D721Med (cell line): ENCODE data around the gene OTX2.

Experiments used
- DNase-seq: peaks from one replicate; pipeline ENCODE4 v3.0.0; 2011; ENCODE audit warnings: low spot score; ENCODE audit not compliant: insufficient read length
- FAIRE-seq: peaks from 2 replicates; lab custom pipeline; 2011; peaks lifted over from hg19 to GRCh38; lab: Jason Lieb, UNC
- TF ChIP-seq, protein P1 (sequence below): IDR thresholded peaks from 2 replicates; pipeline ENCODE4 v1.5.1; 2012; ENCODE audit warnings: mild to moderate bottlenecking, control low read depth; ENCODE audit not compliant: insufficient read depth; ENCODE audit errors: missing control alignments

The OTX2 gene

DNA sequence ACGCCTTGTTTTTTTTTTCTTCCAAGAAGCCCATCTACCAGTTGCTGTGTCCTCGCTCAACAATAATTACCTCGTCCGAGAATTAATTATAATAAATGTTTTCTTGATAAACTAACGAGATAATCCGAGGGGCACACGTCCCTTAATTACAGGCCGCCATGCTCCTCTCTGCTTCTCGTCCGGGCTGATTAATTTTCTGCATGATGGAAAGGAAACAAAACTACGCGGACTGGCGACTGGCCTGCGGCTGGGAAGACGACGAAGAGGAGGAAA lies 2.2 kb downstream of the OTX2 start:
- FAIRE-seq, result no peak
- no peak for DNase-seq
- TF ChIP-seq, protein P1, sequence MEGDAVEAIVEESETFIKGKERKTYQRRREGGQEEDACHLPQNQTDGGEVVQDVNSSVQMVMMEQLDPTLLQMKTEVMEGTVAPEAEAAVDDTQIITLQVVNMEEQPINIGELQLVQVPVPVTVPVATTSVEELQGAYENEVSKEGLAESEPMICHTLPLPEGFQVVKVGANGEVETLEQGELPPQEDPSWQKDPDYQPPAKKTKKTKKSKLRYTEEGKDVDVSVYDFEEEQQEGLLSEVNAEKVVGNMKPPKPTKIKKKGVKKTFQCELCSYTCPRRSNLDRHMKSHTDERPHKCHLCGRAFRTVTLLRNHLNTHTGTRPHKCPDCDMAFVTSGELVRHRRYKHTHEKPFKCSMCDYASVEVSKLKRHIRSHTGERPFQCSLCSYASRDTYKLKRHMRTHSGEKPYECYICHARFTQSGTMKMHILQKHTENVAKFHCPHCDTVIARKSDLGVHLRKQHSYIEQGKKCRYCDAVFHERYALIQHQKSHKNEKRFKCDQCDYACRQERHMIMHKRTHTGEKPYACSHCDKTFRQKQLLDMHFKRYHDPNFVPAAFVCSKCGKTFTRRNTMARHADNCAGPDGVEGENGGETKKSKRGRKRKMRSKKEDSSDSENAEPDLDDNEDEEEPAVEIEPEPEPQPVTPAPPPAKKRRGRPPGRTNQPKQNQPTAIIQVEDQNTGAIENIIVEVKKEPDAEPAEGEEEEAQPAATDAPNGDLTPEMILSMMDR, result no peak

DNA sequence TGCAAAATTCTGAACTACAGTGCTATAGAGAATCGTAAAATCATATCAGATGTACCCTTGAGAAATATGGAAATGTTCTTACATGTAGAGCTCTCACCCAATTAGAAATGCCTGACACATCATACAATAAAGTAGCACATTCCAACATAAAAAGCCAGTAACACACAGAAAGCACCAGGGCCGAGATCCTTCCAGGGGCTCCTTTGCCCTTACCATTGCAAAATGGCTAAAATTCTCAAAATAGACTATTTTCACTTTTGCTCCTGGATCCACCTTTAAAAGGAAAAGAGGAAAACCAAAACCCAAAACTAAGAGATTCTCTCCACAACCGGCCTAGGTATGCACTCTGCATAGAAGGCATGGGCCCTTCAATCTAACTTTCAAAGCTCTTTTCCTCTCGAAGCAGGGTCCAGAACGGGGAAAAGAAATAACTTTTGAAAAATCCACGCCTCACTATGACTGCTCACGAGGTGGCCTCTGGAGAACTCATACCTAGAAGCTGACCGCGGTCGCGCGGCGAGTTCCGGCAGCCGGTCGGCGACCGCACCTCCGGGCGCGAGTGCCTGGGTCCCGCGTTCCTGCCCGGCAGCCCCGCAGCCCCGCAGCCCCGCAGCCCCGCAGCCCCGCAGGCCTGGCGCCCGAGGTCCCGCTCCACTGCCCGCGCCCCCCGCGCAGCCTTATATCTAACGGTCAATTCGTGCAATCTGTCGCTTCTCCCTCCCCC lies 2.7 kb downstream of the OTX2 start:
- FAIRE-seq (peak; percentile 16), DNase-seq (no peak)
- TF ChIP-seq, protein P1, result no peak

DNA sequence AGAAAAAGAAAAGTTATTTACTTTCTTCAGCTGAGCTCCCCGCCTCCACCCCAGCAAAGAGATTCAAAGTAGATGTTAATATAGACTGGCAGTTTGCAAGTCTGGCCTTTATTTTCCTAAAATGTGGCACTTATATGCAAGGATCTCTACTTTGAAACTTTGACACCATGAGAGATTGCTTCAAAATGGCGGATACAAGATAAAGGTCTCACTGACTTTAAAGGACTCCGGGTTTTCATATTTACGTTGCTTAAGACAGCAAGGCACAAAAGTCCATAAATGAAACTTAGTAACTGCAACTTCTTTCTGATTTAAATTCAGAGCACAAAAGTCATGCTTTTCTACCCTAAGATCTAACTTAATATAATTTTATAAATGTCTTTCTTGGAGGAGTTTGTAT lies 3.5 kb downstream of the OTX2 start:
- no peak for FAIRE-seq
- TF ChIP-seq, protein P1, result no peak
- no peak for DNase-seq

DNA sequence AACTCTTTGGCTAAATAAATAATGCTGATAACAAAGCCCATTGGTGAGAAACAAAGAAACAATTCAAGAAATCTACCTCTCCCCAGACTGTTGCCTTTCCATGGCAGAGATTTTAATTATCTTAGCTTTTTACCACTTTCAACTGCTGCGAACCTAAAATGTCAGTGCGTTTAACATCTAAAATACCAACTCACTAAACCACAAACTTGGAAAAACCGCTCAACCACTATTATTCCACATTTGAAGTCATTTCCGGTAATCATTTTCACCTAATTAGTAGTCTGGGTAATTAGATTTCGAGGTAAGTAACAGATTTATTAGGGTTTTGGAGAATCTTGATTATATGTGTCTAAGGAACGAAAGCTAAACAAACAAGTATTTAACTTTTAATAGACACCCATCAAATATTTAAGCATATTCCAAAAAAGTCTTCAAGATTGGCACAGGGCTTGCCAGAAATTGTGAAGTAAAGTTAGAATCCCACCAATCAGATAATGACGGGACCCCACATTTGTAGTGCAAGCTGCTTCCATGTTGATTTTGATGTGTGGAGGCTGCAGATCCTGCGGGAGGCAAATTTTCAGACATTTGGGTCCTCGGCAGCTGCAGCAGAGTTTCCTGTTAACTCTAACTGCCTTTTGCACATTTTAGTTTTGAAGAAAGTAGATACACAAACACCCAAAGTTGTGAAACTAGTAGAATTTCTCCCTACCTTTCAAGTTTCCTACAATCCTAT lies 4.1 kb downstream of the OTX2 start:
- DNase-seq (no peak), FAIRE-seq (peak; percentile 41)
- TF ChIP-seq, protein P1, result no peak

DNA sequence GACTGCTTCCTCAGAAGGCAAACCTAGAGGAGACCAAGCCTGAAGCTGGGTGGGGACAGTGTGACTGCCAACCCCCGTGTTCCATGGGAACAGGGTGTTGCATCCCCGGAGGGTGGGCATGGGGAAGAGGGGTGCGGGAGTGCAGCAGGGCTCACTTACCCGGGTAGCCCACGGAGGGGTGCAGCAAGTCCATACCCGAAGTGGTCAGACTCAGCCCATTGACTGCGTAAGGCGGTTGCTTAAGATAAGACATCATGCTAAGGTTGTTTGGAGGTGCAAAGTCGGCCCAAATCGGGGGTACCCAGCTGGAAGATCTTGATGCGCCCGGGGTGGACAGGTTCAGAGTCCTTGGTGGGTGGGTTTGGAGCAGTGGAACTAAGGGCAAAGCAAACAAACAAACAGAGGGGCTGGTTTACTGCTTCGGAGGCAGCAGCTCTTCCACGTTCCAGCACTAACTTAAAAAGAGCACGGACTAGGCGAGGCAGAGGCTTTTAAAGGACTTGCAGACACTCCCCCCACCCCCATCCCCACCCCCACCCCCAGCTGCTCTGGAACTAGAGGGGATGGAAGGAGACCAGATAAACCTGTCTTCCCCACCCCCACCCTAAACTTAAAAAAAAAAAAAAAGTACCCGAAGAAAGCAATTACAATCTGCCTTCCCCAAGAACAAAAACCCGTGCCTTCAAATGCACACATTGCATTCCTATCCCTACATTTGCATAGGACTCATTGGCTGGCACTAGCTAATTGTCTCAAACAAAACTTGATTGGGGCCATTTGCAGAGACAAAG lies 4.9 kb downstream of the OTX2 start:
- no peak for DNase-seq
- TF ChIP-seq, protein P1, result no peak
- FAIRE-seq, result no peak

DNA sequence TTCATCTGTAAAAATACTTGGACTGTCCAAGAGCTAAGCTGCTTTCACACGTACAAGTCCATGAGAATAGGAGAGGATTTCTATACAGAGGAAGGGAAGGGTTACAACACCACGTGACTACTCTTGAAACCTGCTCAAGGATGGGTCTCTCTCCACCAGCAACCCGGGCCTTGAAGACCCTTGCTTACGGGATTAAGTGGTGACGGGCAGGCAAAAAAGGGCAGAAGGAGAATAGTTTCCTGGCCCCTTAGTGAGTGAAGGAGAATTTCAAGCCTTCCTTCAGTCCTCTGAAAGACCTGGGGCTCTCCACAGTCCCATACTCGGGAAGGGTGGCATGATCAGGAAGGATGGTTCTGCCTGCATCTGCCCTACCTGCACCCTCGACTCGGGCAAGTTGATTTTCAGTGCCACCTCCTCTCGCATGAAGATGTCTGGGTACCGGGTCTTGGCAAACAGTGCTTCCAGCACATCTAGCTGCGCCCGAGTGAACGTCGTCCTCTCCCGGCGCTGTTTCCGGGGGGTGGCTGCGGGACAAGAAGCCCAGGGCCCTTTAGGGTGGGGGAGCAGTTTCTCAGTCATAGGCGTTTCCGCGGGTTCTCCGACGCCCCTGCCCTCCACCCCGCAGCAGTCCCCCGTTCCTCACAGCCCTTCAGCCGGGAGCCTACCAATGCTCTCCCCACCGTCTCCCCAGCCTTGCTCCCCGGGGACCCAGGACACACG lies 6.3 kb downstream of the OTX2 start:
- DNase-seq, result no peak
- TF ChIP-seq, protein P1, result no peak
- peak; percentile 53 for FAIRE-seq
